ENCODE measurements around the gene UPK2. TPM values are rescaled to one million over a fixed set of nuclear protein-coding genes. Genes with fewer than 3 reads are reported as not detected.
"Not testable (repeated sequence)": the region's sequence is repeated elsewhere in the genome, so short reads cannot be mapped to it uniquely, and the experiment has no call there.

The UPK2 gene
- total RNA-seq, 1 donor from 2014 or later: not detected

GRCh38 chr11:118931571-118931970 is 24.5 kb upstream of the UPK2 start:
- DNase-seq (ENCODE audit: low spot score in 2 of 2): no peak
- FAIRE-seq: no peak

- FAIRE-seq: no peak
- peak in 1 of 2 donors; percentile 2 for DNase-seq (ENCODE audit: low spot score in 2 of 2)
Measured at GRCh38 chr11:118933486-118933885, 22.6 kb upstream of the UPK2 start.

GRCh38 chr11:118935376-118935775 is 20.7 kb upstream of the UPK2 start:
- no peak for DNase-seq (ENCODE audit: low spot score in 2 of 2)
- FAIRE-seq: no peak

- DNase-seq (ENCODE audit: low spot score in 2 of 2): no peak
- no peak for FAIRE-seq
Measured at GRCh38 chr11:118938491-118939403, 17.4 kb upstream of the UPK2 start.

GRCh38 chr11:118939404-118939915 is 16.6 kb upstream of the UPK2 start:
- no peak for FAIRE-seq
- DNase-seq (ENCODE audit: low spot score in 2 of 2): no peak

- FAIRE-seq: no peak
- DNase-seq (ENCODE audit: low spot score in 2 of 2): no peak
Measured at GRCh38 chr11:118939953-118940598, 16.0 kb upstream of the UPK2 start.

GRCh38 chr11:118947091-118947490 is 9.0 kb upstream of the UPK2 start:
- FAIRE-seq: no peak
- no peak for DNase-seq (ENCODE audit: low spot score in 2 of 2)

GRCh38 chr11:118948000-118948399 is 8.1 kb upstream of the UPK2 start:
- DNase-seq (ENCODE audit: low spot score in 2 of 2) (no peak), FAIRE-seq (no peak)

GRCh38 chr11:118953265-118953664 is 2.8 kb upstream of the UPK2 start:
- FAIRE-seq: no peak
- DNase-seq (ENCODE audit: low spot score in 2 of 2): peak; percentile 62 to 76

GRCh38 chr11:118953976-118954375 is 2.1 kb upstream of the UPK2 start:
- not testable (repeated sequence) for FAIRE-seq; DNase-seq (ENCODE audit: low spot score in 2 of 2)

GRCh38 chr11:118956847-118957469 is 860 bp downstream of the UPK2 start:
- FAIRE-seq: no peak
- DNase-seq (ENCODE audit: low spot score in 2 of 2): no peak

- FAIRE-seq (no peak), DNase-seq (ENCODE audit: low spot score in 2 of 2) (no peak)
Measured at GRCh38 chr11:118957549-118957948, 1.5 kb downstream of the UPK2 start.

- FAIRE-seq (no peak), DNase-seq (ENCODE audit: low spot score in 2 of 2) (no peak)
Measured at GRCh38 chr11:118957968-118958367, 1.9 kb downstream of the UPK2 start.

- DNase-seq (ENCODE audit: low spot score in 2 of 2): no peak
- no peak for FAIRE-seq
Measured at GRCh38 chr11:118958577-118958976, 2.5 kb downstream of the UPK2 start.

- no peak for DNase-seq (ENCODE audit: low spot score in 2 of 2)
- FAIRE-seq: no peak
Measured at GRCh38 chr11:118961189-118961588, 5.1 kb downstream of the UPK2 start.

GRCh38 chr11:118961591-118961990 is 5.5 kb downstream of the UPK2 start:
- DNase-seq (ENCODE audit: low spot score in 2 of 2) (no peak), FAIRE-seq (no peak)

- not testable (repeated sequence) for DNase-seq (ENCODE audit: low spot score in 2 of 2); FAIRE-seq
Measured at GRCh38 chr11:118969508-118969907, 13.4 kb downstream of the UPK2 start.

- FAIRE-seq (no peak), DNase-seq (ENCODE audit: low spot score in 2 of 2) (no peak)
Measured at GRCh38 chr11:118971646-118972045, 15.5 kb downstream of the UPK2 start, which contains the start of gene FOXR1. FOXR1 (plus strand) TSS chr11:118971761; CDS start chr11:118971932, 171 bp downstream.

GRCh38 chr11:118973985-118974384 is 17.9 kb downstream of the UPK2 start:
- no peak for DNase-seq (ENCODE audit: low spot score in 2 of 2)
- FAIRE-seq: no peak

- no peak for DNase-seq (ENCODE audit: low spot score in 2 of 2)
- FAIRE-seq: no peak
Measured at GRCh38 chr11:118975771-118976709, 19.9 kb downstream of the UPK2 start.

Measured in frontal cortex (tissue), 4 donors.